ENCODE data around the gene ATP6V1A.
A peak's percentile ranks its signal among the peaks of the same experiment; 100 is the strongest.
"Not testable (repeated sequence)": the region's sequence is repeated elsewhere in the genome, so short reads cannot be mapped to it uniquely, and the experiment has no call there.

The ATP6V1A gene

DNA sequence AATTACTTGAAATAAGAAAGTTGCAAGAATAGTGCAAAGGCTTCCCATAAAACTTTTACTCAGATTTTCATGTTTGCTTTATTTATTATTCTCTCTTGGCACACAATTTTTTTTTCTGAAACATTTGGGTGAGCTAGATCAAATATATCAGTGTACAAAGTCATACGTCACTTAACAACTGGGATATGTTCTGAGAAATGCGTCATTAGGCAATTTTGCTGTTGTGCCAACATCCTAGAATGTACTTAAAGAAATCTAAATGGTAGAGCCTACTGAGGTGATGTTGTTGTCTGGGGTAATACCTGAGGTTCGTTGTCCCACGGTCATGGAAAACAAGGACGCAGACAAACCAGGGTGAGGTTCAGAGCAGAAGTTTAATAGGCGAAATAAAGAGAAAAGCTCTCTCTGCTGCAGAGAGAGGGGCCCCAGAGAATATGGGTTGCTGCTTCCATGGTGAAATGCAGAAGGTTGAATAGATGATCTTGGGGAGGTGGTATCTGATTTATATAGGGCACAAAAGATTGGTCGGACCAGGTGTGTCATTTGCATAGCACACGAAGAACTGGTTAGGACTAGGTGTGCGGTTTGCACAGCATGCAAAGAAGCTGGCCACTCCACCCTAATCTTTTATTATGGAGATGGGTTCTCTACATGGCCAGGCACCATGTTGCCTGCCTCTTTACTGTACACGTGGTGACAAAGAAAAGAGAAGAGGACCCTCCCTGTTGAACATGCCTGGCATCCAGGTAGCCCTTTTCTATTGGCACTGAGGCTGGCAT, 82.9 kb downstream of the ATP6V1A start:
- DNase-seq = no peak

DNA sequence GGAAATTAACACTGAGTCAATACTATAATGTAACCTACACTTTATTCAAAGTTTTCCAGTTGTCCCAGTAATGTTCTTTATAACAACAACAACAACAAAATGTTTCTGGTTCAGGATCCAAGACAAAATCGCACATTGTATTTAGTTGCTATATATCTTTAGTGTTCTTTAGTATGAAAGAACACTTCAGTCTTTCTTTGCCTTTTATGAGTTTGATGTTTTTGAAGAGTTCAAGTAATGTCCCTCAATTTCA, 84.2 kb downstream of the ATP6V1A start:
- DNase-seq = no peak

DNA sequence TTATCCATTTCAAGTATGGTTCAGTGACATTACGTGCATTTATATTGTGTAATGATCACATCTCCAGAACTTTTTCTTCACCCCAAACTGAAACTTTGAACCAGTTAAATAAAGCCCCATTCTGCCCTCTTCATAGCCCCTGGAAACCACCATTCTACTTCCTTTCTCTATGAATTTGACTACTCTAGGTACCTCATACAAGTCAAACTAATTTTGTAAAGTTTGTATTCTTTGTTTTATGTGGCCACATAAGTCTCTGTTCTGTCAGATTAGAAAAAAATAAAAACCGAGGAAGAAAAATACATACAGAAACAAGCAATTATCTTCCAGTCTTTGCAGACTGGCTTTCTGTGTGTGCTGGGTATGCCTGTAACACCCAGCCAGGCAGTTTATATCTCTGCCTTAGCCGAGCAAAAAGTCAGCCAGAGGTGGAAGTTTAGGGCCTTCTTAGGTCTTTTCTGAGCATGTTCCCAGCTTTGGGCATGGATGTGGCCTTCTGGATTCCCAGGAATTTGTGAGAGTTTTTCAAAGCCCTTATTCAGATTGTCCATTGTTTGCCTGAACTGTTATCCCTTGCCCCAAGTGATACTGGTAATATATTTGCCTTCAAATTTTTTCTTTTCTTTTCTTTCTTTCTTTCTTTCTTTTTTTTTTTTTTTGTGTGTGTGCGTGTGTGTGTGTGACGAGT, 85.8 kb downstream of the ATP6V1A start:
- no peak for DNase-seq

DNA sequence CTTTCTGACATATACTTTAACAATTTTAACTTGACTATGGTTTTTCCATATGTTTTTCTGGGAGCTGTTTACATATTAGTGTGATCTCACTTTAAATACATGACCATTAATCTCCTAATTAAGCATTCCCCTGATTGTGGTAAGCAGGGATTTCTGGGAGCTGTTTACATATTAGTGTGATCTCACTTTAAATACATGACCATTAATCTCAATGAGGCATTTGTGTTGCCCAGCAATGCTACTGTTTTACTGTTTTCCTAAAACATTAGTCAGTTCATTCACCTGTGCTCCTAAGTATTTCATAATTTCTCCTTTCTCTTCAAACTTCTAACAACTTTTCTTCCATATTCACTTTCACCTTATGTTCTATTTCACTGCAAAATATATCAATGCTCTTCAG, 88.1 kb downstream of the ATP6V1A start:
- no peak for DNase-seq

DNA sequence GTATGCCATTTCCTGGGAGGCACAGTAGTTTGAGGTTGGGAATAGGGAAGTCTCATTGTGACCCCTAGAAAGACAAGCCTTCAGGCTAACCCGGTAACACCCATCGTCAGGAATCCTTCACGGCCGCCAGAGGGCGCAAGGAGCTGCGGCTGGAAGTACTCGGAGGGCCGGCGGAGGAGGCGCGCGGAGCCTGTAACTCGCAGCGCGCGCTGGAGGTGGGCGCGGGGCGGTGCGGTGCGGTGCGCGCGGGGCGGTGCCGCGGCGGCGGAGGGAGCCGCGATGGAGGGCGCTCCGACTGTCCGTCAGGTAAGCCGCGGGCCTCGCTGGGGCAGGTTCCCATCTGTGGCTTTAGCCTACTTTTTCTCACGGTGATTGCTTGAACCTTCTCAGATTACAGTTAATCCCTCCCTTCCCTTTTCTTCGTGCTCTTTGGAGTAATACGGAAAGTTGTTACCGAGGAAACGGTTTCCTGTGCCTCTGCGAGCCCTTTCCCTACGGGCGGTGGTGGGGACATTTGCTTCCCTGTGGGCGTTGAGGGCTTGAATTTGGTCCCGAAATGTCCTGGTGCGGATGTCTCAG, 91.9 kb downstream of the ATP6V1A start, which contains the start of gene GRAMD1C:
Gene GRAMD1C, plus strand, starts transcription at position 158 of the 579 bp plus-strand sequence. Its CDS starts 122 bp downstream, at position 280.
- DNase-seq = peak; percentile 77

DNA sequence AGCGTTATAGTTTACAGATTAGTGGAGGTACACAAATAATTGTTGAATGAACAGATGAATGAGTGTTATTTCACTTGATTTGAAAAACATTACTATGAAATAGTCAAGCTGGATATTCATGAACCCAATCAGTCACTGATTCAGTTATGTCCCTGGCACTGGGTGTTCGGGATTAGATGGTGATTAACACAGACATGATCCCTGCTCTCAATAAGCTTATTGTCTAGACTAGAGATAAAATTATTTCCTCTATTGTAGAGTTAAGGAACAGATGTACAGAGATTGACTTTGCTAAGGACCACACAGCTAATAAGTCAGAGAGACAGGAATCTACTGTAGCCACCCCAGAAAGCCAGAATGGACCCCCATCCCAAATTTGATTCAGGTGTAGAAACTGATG, 92.7 kb downstream of the ATP6V1A start:
- DNase-seq = no peak

DNA sequence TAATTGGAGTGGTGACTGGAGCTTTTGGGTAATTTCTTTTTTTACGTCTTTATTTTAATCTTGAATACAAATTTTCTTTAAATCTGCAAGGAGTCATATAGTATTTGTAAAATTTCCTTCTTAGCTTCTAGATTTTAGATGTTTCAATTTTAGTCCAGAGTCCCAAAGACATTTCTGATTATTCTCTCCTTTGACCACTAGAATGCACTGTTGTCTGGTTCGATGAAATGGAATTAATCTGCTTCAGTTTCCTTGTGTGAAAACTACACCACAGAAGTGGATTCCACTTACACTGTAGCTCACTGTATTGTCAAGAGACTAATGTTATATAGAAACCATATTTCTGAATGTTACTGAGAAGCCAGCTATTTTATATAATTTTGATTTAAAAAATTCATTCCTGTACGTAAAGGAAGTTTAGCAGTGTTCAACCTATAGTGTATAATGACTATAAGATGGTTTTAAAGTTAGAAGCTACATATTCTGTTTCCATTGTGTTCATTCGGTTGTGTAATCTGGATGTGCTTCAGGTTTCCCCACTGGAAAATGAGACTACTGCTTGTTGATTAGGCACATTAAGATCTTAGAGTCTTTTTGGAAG, 97.9 kb downstream of the ATP6V1A start:
- no peak for DNase-seq

DNA sequence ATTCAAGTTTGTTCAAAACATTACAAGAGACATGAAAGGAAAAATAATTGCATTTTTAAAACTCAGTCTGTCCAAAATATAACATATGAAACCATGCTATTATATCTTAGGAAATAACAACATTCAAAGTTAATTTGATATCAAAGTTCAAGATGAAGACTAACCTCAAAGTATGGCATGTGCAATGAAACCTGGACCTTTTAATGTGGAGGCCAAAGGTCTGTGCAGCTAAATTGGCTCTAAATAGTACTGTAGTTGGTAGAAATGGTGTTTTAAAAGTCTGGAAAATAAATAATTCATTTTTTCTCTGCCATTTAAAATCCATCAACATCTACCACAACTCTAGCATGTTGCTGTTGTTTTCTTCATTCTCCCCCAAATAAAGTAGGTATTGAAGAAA, 100.4 kb downstream of the ATP6V1A start:
- DNase-seq = no peak

DNA sequence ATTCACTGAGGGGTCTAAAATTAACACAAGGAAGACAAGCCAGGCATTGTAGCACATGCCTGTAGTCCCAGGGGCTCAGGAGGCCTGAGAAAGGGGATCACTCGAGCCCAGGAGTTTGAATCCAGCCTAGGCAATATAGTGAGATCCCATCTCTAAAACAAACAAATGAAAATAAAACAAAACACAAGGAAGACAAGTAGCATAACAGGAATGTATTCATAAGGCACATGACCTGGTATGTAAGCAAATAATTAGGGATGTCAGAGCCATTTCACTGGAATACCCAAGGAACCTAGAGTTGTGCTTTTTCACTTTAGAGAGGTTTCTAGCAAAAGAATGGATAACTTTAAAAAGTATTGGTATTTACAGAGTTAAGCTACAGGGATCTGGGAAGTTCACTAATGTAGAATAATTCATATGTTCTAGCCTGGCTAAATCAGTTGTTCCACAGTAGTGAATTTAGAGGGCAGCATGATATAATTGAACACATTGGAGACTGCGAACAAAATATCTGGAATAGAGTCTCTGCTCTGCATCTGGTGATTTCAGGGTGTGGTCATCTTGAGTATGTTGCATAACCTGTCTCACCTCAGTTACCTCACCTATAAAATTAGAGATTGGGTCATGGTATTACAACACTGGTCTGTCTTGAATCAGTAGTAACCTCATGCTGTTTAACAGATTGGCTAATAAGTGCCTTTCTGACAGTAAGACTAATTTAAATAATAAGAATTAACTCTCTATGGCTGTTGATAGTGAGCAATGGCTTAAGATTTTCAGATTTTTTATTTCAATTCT, 101.0 kb downstream of the ATP6V1A start:
- no peak for DNase-seq

DNA sequence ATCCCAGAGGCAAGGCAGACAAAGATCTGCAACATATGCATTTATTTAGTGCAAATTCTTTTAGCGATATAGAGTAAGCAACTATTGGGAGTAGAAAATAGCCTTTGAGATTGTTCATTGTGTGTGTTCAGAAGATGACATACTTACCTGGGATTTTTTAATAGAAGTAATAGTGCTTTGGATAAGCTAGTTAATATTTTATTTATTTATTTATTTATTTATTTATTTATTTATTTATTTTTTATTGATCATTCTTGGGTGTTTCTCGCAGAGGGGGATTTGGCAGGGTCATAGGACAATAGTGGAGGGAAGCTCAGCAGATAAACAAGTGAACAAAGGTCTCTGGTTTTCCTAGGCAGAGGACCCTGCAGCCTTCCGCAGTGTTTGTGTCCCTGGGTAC, 102.2 kb downstream of the ATP6V1A start:
- not testable (repeated sequence) for DNase-seq

DNA sequence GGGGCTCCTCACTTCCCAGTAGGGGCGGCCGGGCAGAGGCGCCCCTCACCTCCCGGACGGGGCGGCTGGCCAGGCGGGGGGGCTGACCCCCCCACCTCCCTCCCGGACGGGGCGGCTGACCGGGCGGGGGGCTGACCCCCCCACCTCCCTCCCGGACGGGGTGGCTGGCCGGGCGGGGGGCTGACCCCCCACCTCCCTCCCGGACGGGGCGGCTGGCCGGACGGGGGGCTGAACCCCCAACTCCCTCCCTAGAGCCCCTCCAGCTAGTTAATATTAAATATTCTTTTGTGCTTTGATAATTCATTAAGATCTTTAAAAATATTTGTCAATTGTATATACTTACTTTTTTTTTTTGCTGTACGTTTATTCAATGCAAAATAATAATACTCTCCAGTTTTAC, 103.0 kb downstream of the ATP6V1A start:
- DNase-seq = not testable (repeated sequence)

DNA sequence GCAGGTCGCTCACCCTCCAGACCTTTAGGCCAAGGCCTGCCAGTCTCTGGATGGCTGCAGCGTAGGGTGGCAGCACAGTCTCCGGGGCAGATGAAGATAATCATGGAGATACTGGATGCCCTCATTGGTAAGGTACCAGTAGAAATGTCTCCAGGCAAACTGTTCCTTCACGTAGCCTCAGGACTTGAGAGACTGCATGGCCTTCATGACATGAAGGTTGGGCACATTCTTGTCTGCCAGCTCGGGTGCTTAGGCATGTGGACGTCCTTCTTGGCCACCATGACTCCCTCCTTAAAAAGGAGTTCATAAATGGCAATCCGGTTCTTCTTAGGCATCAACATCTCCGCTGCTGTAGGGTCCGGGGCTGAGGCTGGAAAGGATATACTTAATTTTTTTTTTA, 103.6 kb downstream of the ATP6V1A start:
- DNase-seq = not testable (repeated sequence)

DNA sequence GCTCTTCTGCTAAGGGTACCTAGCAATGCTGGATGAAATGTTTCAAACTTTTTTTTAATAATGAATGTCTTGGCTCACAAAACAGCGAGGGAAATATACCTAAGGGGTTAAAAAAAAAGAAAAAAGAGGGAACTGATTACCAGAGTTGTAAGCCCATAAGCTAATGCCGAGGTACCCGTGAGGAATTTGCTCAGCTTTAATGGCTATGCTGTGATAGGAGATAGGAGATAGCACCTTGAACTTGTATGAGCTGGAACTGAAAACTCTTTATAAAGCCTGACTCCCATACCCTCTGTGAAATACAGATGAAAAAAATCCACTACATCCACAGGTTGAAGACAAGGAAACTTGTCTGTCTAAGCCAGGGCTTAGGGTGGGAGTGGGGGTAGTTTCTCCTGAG, 105.7 kb downstream of the ATP6V1A start:
- DNase-seq = no peak

All from activated CD4-positive, alpha-beta T cell treated with anti-CD3 and anti-CD28 coated beads for 1 hour (primary cell).